SK-N-SH (cell line): ENCODE data around the gene LCN9. TPM values are rescaled to one million over a fixed set of nuclear protein-coding genes. Genes with fewer than 3 reads are reported as not detected.

ENCODE experiments used
- CTCF ChIA-PET: fragments of 300-600, 350-600 bp; formaldehyde crosslinking; extraction: SDS; loops from one replicate; lab custom pipeline; 2021; lab: Yijun Ruan, JAX
- POLR2A ChIA-PET: fragments of 350-600 bp; sonication (Branson Sonifier 250); formaldehyde crosslinking; extraction: SDS; loops from one replicate; lab custom pipeline; 2020; ENCODE audit warnings: antibody characterized with exemption, inconsistent platforms; lab: Yijun Ruan, JAX
- DNase-seq: peaks from one replicate; pipeline ENCODE4 v3.0.0; 2012
- H2AFZ ChIP-seq: fragments of 200-600 bp; sonication (generic); 2 replicates; pipeline ENCODE4 v1.8.1; 2016; ENCODE audit warnings: antibody characterized with exemption, mild to moderate bottlenecking, low read depth
- H3F3A ChIP-seq: fragments of 200-600 bp; sonication (generic); replicated peaks from 2 replicates; pipeline ENCODE3; 2016; ENCODE audit warnings: antibody characterized with exemption, mild to moderate bottlenecking; ENCODE audit not compliant: insufficient read depth
- H3K27ac ChIP-seq, 2 experiments: fragments of 200-500 bp in 1 of 2; fragments of 200-600 bp in 1 of 2; sonication (Bioruptor generic) in 1 of 2; sonication (generic), shearing (Covaris generic) in 1 of 2; 2 replicates each; pipeline versions ENCODE4 v1.5.1 to v1.6.1; 2014 to 2016; ENCODE audit warnings: low read depth in 2 of 2, inconsistent platforms in 1 of 2, low read length in 1 of 2, mild to moderate bottlenecking in 1 of 2, mixed read lengths in 1 of 2
- H3K27me3 ChIP-seq: fragments of 200-600 bp; sonication (generic), shearing (Covaris generic); 2 replicates; pipeline ENCODE4 v1.6.1; 2016; ENCODE audit warnings: mixed run types; ENCODE audit not compliant: insufficient read depth
- H3K36me3 ChIP-seq, 2 experiments: fragments of 200-500 bp in 1 of 2; fragments of 200-600 bp in 1 of 2; sonication (Bioruptor generic) in 1 of 2; sonication (generic) in 1 of 2; replicated peaks in 1 of 2; 2 replicates each; pipeline versions ENCODE3 to v1.5.1; 2014 to 2016; ENCODE audit warnings: low read length in 1 of 2, mild to moderate bottlenecking in 1 of 2; ENCODE audit not compliant: insufficient read depth in 2 of 2, control insufficient read depth in 1 of 2
- H3K4me1 ChIP-seq, 2 experiments: fragments of 200-500 bp in 1 of 2; fragments of 200-600 bp in 1 of 2; sonication (Bioruptor generic) in 1 of 2; sonication (generic), shearing (Covaris generic) in 1 of 2; 2 replicates each; pipeline versions ENCODE4 v1.5.1 to v1.6.1; 2014 to 2016; ENCODE audit warnings: low read depth in 1 of 2, low read length in 1 of 2, mixed run types in 1 of 2; ENCODE audit not compliant: insufficient read depth in 2 of 2, control insufficient read depth in 1 of 2
- H3K4me2 ChIP-seq: fragments of 200-600 bp; sonication (generic), shearing (Covaris generic); 2 replicates; pipeline ENCODE4 v1.6.1; 2017; ENCODE audit warnings: mixed run types
- H3K4me3 ChIP-seq, 2 experiments: fragments of 200-500 bp in 1 of 2; fragments of 200-600 bp in 1 of 2; sonication (Bioruptor generic) in 1 of 2; sonication (generic), shearing (Covaris generic) in 1 of 2; 2 replicates each; pipeline versions ENCODE4 v1.5.1 to v1.8.1; 2014 to 2016; ENCODE audit warnings: low read depth in 2 of 2, inconsistent platforms in 1 of 2, low read length in 1 of 2, mild to moderate bottlenecking in 1 of 2, mixed read lengths in 1 of 2, moderate library complexity in 1 of 2
- H3K79me2 ChIP-seq: fragments of 200-600 bp; sonication (generic); 2 replicates; pipeline ENCODE4 v1.8.1; 2017; ENCODE audit warnings: mild to moderate bottlenecking; ENCODE audit not compliant: insufficient read depth
- H3K9ac ChIP-seq: fragments of 200-600 bp; sonication (generic); 2 replicates; pipeline ENCODE4 v1.6.1; 2017; ENCODE audit warnings: mixed run types
- H3K9me2 ChIP-seq: fragments of 200-600 bp; sonication (generic); 2 replicates; pipeline ENCODE4 v1.6.1; 2017; ENCODE audit warnings: mixed run types
- H3K9me3 ChIP-seq: fragments of 200-600 bp; sonication (generic); 2 replicates; pipeline ENCODE4 v1.6.1; 2017; ENCODE audit warnings: mixed run types, mild to moderate bottlenecking, moderate library complexity
- H4K20me1 ChIP-seq: fragments of 200-600 bp; sonication (generic); 2 replicates; pipeline ENCODE4 v1.6.1; 2017; ENCODE audit warnings: mild to moderate bottlenecking, mixed run types; ENCODE audit not compliant: insufficient read depth
- EZH2phosphoT487 ChIP-seq: fragments of 200-600 bp; sonication (generic); IDR thresholded peaks from 2 replicates; pipeline ENCODE4 v1.6.1; 2017; ENCODE audit warnings: low read depth, mixed run types, mild to moderate bottlenecking, antibody characterized with exemption, moderate library complexity, borderline replicate concordance
- FOSL2 ChIP-seq: IDR thresholded peaks from 2 replicates; pipeline ENCODE4 v1.4.0; 2012; ENCODE audit warnings: low read depth, mild to moderate bottlenecking, moderate library complexity, borderline replicate concordance
- FOXJ3 ChIP-seq: sonication (generic); formaldehyde crosslinking; IDR thresholded peaks from 2 replicates; pipeline ENCODE4 v1.5.1; 2020; ENCODE audit warnings: mild to moderate bottlenecking, missing genetic modification reagents
- GABPA ChIP-seq: IDR thresholded peaks from 2 replicates; pipeline ENCODE4 v1.4.0; 2012; ENCODE audit warnings: low read depth, mild to moderate bottlenecking
- GATA2 ChIP-seq: sonication (generic); formaldehyde crosslinking; IDR thresholded peaks from 2 replicates; pipeline ENCODE4 v1.5.0; 2020; ENCODE audit warnings: mild to moderate bottlenecking, missing genetic modification reagents
- IRF3 ChIP-seq: fragments of 150-350 bp; IDR thresholded peaks from 2 replicates; pipeline ENCODE4 v1.6.1; 2016; ENCODE audit warnings: mild to moderate bottlenecking, low read depth, low read length
- JUND ChIP-seq: IDR thresholded peaks from 2 replicates; pipeline ENCODE4 v1.4.0; 2012
- MEF2A ChIP-seq: IDR thresholded peaks from 2 replicates; pipeline ENCODE4 v1.4.0; 2012; ENCODE audit warnings: low read depth, borderline replicate concordance
- MXI1 ChIP-seq: IDR thresholded peaks from 2 replicates; pipeline ENCODE4 v1.6.1; 2012; ENCODE audit warnings: mild to moderate bottlenecking, low read depth, low read length, improper control_type of control experiment
- POLR2AphosphoS5 ChIP-seq: IDR thresholded peaks from 2 replicates; pipeline ENCODE4 v1.6.1; 2012; ENCODE audit warnings: low read depth, low read length
- RAD21 ChIP-seq: IDR thresholded peaks from 2 replicates; pipeline ENCODE4 v1.6.1; 2012; ENCODE audit warnings: mild to moderate bottlenecking, low read length
- RFX5 ChIP-seq: IDR thresholded peaks from 2 replicates; pipeline ENCODE4 v1.6.1; 2012; ENCODE audit warnings: mild to moderate bottlenecking, improper control_type of control experiment, low read length
- TAF1 ChIP-seq: IDR thresholded peaks from 2 replicates; pipeline ENCODE4 v1.6.1; 2012; ENCODE audit warnings: low read depth, mild to moderate bottlenecking, low read length, moderate library complexity, borderline replicate concordance
- TCF12 ChIP-seq: IDR thresholded peaks from 2 replicates; pipeline ENCODE4 v1.4.0; 2012
- WGBS: methylation state at CpG from one replicate; pipeline ENCODE4 v1.1.6; 2017; ENCODE audit warnings: low lambda C conversion rate; 5-methylcytosine and 5-hydroxymethylcytosine counted together
- polyA plus RNA-seq, 3 experiments: library from polyadenylated mRNA; depleted of rRNA; stranded (reverse); fragments of >200 nt; gene quantifications; 2 replicates each; pipeline ENCODE4 v1.2.3, GENCODE V29; 2012
- TF ChIP-seq, protein P1 (sequence below): IDR thresholded peaks from 2 replicates; pipeline ENCODE4; 2012
- TF ChIP-seq, protein P2 (sequence below): fragments of 150-350 bp; IDR thresholded peaks from 2 replicates; pipeline ENCODE4 v1.6.1; 2017; ENCODE audit warnings: antibody characterized with exemption, low read length, low read depth, borderline replicate concordance
- TF ChIP-seq, protein P3 (sequence below): IDR thresholded peaks from 2 replicates; pipeline ENCODE4 v1.4.0; 2012; ENCODE audit warnings: low read depth, borderline replicate concordance
- TF ChIP-seq, protein P4 (sequence below): IDR thresholded peaks from 2 replicates; pipeline ENCODE4 v1.4.0; 2012; ENCODE audit warnings: low read depth, borderline replicate concordance

LCN9 gene
- polyA plus RNA-seq, 1 of the 3 experiments (the other 2 are of a cell fraction), result not detected

DNA sequence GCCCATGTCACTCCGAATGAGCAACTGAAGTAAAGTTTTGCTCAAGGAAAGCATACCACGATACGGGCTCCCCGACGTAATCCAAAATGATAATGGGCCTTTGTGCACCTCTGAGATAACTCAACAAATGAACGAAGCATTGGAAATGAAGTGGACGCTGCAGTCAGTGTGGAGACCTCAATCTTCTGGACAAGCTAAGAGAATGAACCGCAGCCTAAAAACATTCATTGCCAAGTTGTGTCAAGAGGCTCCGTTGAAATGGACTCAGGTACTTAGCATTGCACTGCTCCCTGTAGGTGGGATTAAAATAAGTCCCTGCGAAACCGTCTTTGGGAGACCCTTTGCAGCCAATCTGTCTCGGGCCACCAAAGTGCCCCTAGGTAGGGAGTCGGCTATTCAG, 3.9 kb upstream of the LCN9 start:
- POLR2A ChIA-PET, result no interaction called here
- Histone ChIP-seq H3K9me2 (no peaks in the 10 kb centered on the region), H4K20me1 (no peaks in the 10 kb centered on the region), H3K27ac (no peak overlapping the region), H3K9me3 (no peaks in the 10 kb centered on the region), H3K36me3 (no peaks in the 10 kb centered on the region), H3K27me3 (no peaks in the 10 kb centered on the region), H3K4me3 (no peak overlapping the region), H3K79me2 (no peaks in the 10 kb centered on the region), H3K9ac (no peak overlapping the region), H3K4me2 (no peak overlapping the region), H2AFZ (no peak overlapping the region), H3K4me1 (peaks cover 0 to 2% of the 10 kb centered on the region in 2 experiments; a peak in 1 of 4 replicates), H3F3A (no peaks in the 10 kb centered on the region)
- CTCF ChIA-PET, result no interaction called here
- DNase-seq, result no peak
- 74% methylated on average over 13 of the region's 13 CpGs for WGBS
- no peak for TF ChIP-seq EZH2phosphoT487
- no peak for TF ChIP-seq RFX5
- TF ChIP-seq, protein P1, sequence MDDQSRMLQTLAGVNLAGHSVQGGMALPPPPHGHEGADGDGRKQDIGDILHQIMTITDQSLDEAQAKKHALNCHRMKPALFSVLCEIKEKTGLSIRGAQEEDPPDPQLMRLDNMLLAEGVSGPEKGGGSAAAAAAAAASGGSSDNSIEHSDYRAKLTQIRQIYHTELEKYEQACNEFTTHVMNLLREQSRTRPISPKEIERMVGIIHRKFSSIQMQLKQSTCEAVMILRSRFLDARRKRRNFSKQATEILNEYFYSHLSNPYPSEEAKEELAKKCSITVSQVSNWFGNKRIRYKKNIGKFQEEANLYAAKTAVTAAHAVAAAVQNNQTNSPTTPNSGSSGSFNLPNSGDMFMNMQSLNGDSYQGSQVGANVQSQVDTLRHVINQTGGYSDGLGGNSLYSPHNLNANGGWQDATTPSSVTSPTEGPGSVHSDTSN, result no peak
- TF ChIP-seq, protein P2, sequence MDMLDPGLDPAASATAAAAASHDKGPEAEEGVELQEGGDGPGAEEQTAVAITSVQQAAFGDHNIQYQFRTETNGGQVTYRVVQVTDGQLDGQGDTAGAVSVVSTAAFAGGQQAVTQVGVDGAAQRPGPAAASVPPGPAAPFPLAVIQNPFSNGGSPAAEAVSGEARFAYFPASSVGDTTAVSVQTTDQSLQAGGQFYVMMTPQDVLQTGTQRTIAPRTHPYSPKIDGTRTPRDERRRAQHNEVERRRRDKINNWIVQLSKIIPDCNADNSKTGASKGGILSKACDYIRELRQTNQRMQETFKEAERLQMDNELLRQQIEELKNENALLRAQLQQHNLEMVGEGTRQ, result no peak
- TF ChIP-seq TCF12, result no peak
- no peak for TF ChIP-seq FOXJ3 (CRISPR knock-in tag)
- TF ChIP-seq POLR2AphosphoS5, result no peak
- no peak for TF ChIP-seq IRF3
- no peak for TF ChIP-seq TAF1
- TF ChIP-seq RAD21, result no peak
- no peak for TF ChIP-seq MXI1
- TF ChIP-seq FOSL2, result no peak
- no peak for TF ChIP-seq GATA2 (CRISPR knock-in tag)

- peaks cover 0 to 2% of the 10 kb centered on the region in 2 experiments; a peak in 1 of 4 replicates for H3K4me1 ChIP-seq
- H3F3A ChIP-seq, result no peaks in the 10 kb centered on the region
- H3K36me3 ChIP-seq, result no peaks in the 10 kb centered on the region
- H3K4me3 ChIP-seq, result no peak overlapping the region
- TF ChIP-seq, protein P3, sequence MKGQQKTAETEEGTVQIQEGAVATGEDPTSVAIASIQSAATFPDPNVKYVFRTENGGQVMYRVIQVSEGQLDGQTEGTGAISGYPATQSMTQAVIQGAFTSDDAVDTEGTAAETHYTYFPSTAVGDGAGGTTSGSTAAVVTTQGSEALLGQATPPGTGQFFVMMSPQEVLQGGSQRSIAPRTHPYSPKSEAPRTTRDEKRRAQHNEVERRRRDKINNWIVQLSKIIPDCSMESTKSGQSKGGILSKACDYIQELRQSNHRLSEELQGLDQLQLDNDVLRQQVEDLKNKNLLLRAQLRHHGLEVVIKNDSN, result no peak
- TF ChIP-seq GABPA, result no peak
- no peak for TF ChIP-seq POLR2AphosphoS5
- TF ChIP-seq MEF2A, result no peak
- TF ChIP-seq, protein P4, sequence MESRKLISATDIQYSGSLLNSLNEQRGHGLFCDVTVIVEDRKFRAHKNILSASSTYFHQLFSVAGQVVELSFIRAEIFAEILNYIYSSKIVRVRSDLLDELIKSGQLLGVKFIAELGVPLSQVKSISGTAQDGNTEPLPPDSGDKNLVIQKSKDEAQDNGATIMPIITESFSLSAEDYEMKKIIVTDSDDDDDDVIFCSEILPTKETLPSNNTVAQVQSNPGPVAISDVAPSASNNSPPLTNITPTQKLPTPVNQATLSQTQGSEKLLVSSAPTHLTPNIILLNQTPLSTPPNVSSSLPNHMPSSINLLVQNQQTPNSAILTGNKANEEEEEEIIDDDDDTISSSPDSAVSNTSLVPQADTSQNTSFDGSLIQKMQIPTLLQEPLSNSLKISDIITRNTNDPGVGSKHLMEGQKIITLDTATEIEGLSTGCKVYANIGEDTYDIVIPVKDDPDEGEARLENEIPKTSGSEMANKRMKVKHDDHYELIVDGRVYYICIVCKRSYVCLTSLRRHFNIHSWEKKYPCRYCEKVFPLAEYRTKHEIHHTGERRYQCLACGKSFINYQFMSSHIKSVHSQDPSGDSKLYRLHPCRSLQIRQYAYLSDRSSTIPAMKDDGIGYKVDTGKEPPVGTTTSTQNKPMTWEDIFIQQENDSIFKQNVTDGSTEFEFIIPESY, result no peak
- no peak for TF ChIP-seq JUND
- no peak for TF ChIP-seq IRF3
- TF ChIP-seq RAD21, result no peak
- no peaks in the 10 kb centered on the region for H3K9me3 ChIP-seq
- H3K27me3 ChIP-seq, result no peaks in the 10 kb centered on the region
- H4K20me1 ChIP-seq, result no peaks in the 10 kb centered on the region
- H3K4me2 ChIP-seq, result no peak overlapping the region
- POLR2A ChIA-PET, result no interaction called here
- no peaks in the 10 kb centered on the region for H3K9me2 ChIP-seq
- H2AFZ ChIP-seq, result no peak overlapping the region
- CTCF ChIA-PET, result no interaction called here
- WGBS, result 81% methylated on average over 22 of the region's 22 CpGs
- DNase-seq, result no peak
- H3K9ac ChIP-seq, result no peak overlapping the region
- H3K27ac ChIP-seq, result no peak overlapping the region
- H3K79me2 ChIP-seq, result no peaks in the 10 kb centered on the region
These were observed 2.7 kb upstream of the LCN9 start for GRCh38 chr9:135660407-135660806.
